OCI-LY1 (cell line): Measurements from ENCODE around the gene SPOCK2.

Experiments
- H2AFZ ChIP-seq: fragments of 200-600 bp; sonication (generic), shearing (Covaris generic); 2 replicates; pipeline ENCODE4 v1.6.0; 2014; ENCODE audit warnings: antibody characterized with exemption, mild to moderate bottlenecking, low read length
- H3F3A ChIP-seq: fragments of 200-600 bp; sonication (generic), shearing (Covaris generic); 2 replicates; pipeline ENCODE4 v1.6.0; 2014; ENCODE audit warnings: mild to moderate bottlenecking, antibody characterized with exemption, low read length, moderate library complexity; ENCODE audit not compliant: insufficient read depth
- H3K27ac ChIP-seq: fragments of 200-600 bp; sonication (generic); 2 replicates; pipeline ENCODE4 v1.5.1; 2014; ENCODE audit warnings: low read length, mixed run types, mild to moderate bottlenecking, low read depth; ENCODE audit not compliant: poor library complexity, severe bottlenecking
- H3K27me3 ChIP-seq: fragments of 200-600 bp; sonication (generic); 2 replicates; pipeline ENCODE4 v1.6.0; 2014; ENCODE audit warnings: antibody characterized with exemption, mild to moderate bottlenecking, low read length, moderate library complexity; ENCODE audit not compliant: insufficient read depth
- H3K36me3 ChIP-seq: fragments of 200-600 bp; sonication (generic); 2 replicates; pipeline ENCODE4 v1.6.1; 2014; ENCODE audit warnings: mild to moderate bottlenecking, antibody characterized with exemption, low read length, moderate library complexity, mixed read lengths; ENCODE audit not compliant: insufficient read depth
- H3K4me1 ChIP-seq: fragments of 200-600 bp; sonication (generic); 2 replicates; pipeline ENCODE4 v1.5.1; 2014; ENCODE audit warnings: mild to moderate bottlenecking, low read length, moderate library complexity; ENCODE audit not compliant: insufficient read depth, severe bottlenecking
- H3K4me2 ChIP-seq: fragments of 200-600 bp; sonication (generic), shearing (Covaris generic); 2 replicates; pipeline ENCODE4 v1.6.1; 2014; ENCODE audit warnings: low read length
- H3K4me3 ChIP-seq: fragments of 200-600 bp; sonication (generic); 2 replicates; pipeline ENCODE4 v1.5.1; 2014; ENCODE audit warnings: low read length, low read depth, mild to moderate bottlenecking, mixed read lengths; ENCODE audit not compliant: poor library complexity, severe bottlenecking
- H3K79me2 ChIP-seq: fragments of 200-600 bp; shearing (Covaris generic); 2 replicates; pipeline ENCODE4 v1.6.1; 2016; ENCODE audit warnings: mixed run types, low read length, mixed read lengths; ENCODE audit not compliant: insufficient read depth
- H3K9ac ChIP-seq: fragments of 200-600 bp; sonication (generic), shearing (Covaris generic); 2 replicates; pipeline ENCODE4 v1.6.1; 2014; ENCODE audit warnings: mild to moderate bottlenecking, low read length, mixed read lengths
- H3K9me2 ChIP-seq: fragments of 200-600 bp; sonication (generic), shearing (Covaris generic); 2 replicates; pipeline ENCODE4 v1.6.1; 2014; ENCODE audit warnings: low read depth, mild to moderate bottlenecking, low read length, mixed read lengths
- H3K9me3 ChIP-seq: fragments of 200-600 bp; shearing (Covaris generic); 2 replicates; pipeline ENCODE4 v1.6.1; 2014; ENCODE audit warnings: low read length, mixed read lengths
- H4K20me1 ChIP-seq: fragments of 200-600 bp; sonication (generic), shearing (Covaris generic); 2 replicates; pipeline ENCODE4 v1.6.0; 2016; ENCODE audit warnings: mild to moderate bottlenecking, low read length; ENCODE audit not compliant: insufficient read depth
- EZH2 ChIP-seq: fragments of 200-600 bp; sonication (generic), shearing (Covaris generic); IDR thresholded peaks from 2 replicates; pipeline ENCODE4 v1.8.0; 2017; ENCODE audit warnings: borderline replicate concordance, mixed run types, mild to moderate bottlenecking, antibody characterized with exemption, low read length, moderate library complexity, mixed read lengths
- TF ChIP-seq, protein P1 (sequence below): fragments of 200-600 bp; sonication (generic), shearing (Covaris generic); IDR thresholded peaks from 2 replicates; pipeline ENCODE4 v1.5.1; 2017; ENCODE audit warnings: mild to moderate bottlenecking, antibody characterized with exemption, low read length, moderate library complexity, mixed read lengths

SPOCK2 gene

DNA sequence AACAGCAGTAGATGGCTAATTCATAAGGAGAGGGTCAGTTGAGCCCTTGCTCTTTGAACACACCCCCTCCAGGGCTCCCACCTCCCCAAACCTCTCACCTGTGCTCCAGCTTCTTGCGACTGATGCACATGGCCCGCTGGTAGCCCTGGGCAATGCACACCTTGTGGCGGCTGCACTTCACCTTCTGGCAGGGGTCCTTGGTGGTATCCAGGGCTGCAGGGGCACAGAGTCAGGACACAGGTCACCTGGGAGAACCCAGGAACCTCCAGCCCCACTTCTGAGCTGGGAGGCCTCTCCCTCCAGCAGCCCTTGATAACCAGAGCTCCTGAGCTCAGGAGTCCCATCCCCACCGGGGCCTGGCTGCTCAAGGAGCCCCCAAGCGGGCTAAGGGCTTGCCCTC lies 16.3 kb downstream of the SPOCK2 start:
- no peaks in the 10 kb centered on the region for H3K9me3 ChIP-seq
- no peaks in the 10 kb centered on the region for H4K20me1 ChIP-seq
- no peak overlapping the region for H3K27ac ChIP-seq
- H3K36me3 ChIP-seq = peaks cover 39% of the 10 kb centered on the region
- no peak overlapping the region for H3K9ac ChIP-seq
- no peaks in the 10 kb centered on the region for H3K9me2 ChIP-seq
- no peak for TF ChIP-seq EZH2
- TF ChIP-seq, protein P1, sequence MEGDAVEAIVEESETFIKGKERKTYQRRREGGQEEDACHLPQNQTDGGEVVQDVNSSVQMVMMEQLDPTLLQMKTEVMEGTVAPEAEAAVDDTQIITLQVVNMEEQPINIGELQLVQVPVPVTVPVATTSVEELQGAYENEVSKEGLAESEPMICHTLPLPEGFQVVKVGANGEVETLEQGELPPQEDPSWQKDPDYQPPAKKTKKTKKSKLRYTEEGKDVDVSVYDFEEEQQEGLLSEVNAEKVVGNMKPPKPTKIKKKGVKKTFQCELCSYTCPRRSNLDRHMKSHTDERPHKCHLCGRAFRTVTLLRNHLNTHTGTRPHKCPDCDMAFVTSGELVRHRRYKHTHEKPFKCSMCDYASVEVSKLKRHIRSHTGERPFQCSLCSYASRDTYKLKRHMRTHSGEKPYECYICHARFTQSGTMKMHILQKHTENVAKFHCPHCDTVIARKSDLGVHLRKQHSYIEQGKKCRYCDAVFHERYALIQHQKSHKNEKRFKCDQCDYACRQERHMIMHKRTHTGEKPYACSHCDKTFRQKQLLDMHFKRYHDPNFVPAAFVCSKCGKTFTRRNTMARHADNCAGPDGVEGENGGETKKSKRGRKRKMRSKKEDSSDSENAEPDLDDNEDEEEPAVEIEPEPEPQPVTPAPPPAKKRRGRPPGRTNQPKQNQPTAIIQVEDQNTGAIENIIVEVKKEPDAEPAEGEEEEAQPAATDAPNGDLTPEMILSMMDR = no peak
- peaks cover 18% of the 10 kb centered on the region for H3K4me1 ChIP-seq
- no peaks in the 10 kb centered on the region for H3K27me3 ChIP-seq
- H2AFZ ChIP-seq = no peak overlapping the region
- H3K79me2 ChIP-seq = no peaks in the 10 kb centered on the region
- no peak overlapping the region for H3K4me3 ChIP-seq
- no peak overlapping the region for H3K4me2 ChIP-seq
- no peaks in the 10 kb centered on the region for H3F3A ChIP-seq

DNA sequence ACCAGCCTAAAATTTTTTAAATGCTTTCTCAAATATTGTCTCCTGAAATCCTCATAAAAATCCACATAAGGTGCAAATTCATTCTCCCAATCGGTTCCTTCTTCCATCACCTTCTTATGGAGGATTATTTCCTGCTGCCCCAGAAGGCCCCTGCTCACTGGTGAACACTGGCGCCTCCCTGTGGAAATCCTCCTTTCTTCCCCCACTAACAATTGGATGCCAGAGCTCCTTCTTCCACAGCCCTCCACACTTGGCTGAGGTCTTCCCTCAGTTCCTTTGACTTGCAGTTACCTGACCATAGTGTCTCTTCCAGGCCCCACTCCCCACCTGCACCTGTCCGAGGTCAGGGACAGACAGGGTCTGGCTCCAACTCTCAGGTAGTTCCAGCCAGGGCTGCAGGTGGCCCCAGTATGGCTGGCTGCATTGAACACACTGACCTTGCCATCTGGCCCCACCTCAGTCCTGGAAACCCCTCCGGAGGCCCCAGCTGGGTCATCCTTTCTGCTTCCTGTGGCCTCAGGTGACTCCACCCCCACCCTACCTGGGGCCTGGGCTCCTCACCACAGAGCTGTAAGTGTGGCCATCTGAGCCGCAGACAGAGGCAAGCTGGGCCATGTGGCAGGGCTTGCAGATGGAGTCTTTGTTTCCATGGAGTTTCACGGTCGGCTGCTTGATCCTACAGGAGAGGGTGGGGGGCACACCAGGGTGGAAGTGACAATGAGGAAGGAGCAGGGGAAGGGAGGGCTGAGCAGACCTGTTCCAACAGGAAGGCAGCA lies 18.4 kb downstream of the SPOCK2 start:
- no peak overlapping the region for H3K4me2 ChIP-seq
- TF ChIP-seq, protein P1 = peak; percentile 38
- no peak for TF ChIP-seq EZH2
- no peaks in the 10 kb centered on the region for H3F3A ChIP-seq
- peaks cover 57% of the 10 kb centered on the region for H3K36me3 ChIP-seq
- H3K9me2 ChIP-seq = no peaks in the 10 kb centered on the region
- H3K79me2 ChIP-seq = no peaks in the 10 kb centered on the region
- no peaks in the 10 kb centered on the region for H3K27me3 ChIP-seq
- H2AFZ ChIP-seq = no peak overlapping the region
- H3K27ac ChIP-seq = no peak overlapping the region
- H3K4me3 ChIP-seq = no peak overlapping the region
- H3K9me3 ChIP-seq = no peaks in the 10 kb centered on the region
- H3K4me1 ChIP-seq = peaks cover under 1% of the 10 kb centered on the region
- H3K9ac ChIP-seq = no peak overlapping the region
- H4K20me1 ChIP-seq = no peaks in the 10 kb centered on the region

DNA sequence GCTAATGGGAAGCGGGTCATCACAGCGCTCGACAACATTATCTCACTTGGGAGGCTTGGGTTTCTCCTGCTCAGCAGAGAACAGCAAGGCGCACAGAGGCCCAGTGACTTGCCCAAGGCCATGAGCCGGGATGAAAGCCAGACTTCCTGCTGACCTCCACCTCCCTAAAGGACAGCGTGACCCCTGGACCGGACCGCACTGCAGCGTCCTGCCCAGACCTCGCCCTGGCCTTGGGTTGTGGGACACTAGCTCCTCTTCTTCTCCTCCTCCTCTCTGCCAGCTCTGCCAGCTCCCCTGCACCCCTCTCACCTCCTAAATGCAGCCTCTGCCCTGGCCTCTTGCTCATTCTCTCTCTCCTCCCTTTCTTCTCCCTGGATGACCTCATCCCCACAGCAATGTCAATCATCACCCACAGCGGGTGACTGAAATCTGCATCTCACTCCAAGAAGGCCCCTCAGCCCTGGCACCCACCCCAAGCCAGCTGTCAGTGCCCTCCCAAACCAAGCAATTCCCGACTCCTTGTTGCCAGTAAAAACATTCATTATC lies 19.4 kb downstream of the SPOCK2 start:
- no peaks in the 10 kb centered on the region for H3K27me3 ChIP-seq
- H3K9me3 ChIP-seq = no peaks in the 10 kb centered on the region
- no peaks in the 10 kb centered on the region for H3K9me2 ChIP-seq
- no peaks in the 10 kb centered on the region for H3K79me2 ChIP-seq
- peaks cover 62% of the 10 kb centered on the region for H3K36me3 ChIP-seq
- H3K4me2 ChIP-seq = no peak overlapping the region
- no peaks in the 10 kb centered on the region for H3K4me1 ChIP-seq
- no peak overlapping the region for H3K4me3 ChIP-seq
- H3F3A ChIP-seq = no peaks in the 10 kb centered on the region
- H4K20me1 ChIP-seq = no peaks in the 10 kb centered on the region
- H3K9ac ChIP-seq = no peak overlapping the region
- TF ChIP-seq, protein P1 = no peak
- TF ChIP-seq EZH2 = no peak
- no peak overlapping the region for H3K27ac ChIP-seq
- no peak overlapping the region for H2AFZ ChIP-seq
